GM10266 (cell line): Measurements from ENCODE around the gene PTPN22.
A peak's percentile ranks its signal among the peaks of the same experiment; 100 is the strongest.

Source experiments
- DNase-seq: peaks from one replicate; pipeline ENCODE4 v3.0.0; 2012; ENCODE audit errors: extremely low spot score
- TF ChIP-seq, protein P1 (sequence below): IDR thresholded peaks from 2 replicates; pipeline ENCODE4 v1.5.1; 2012; ENCODE audit warnings: mild to moderate bottlenecking, low read depth; ENCODE audit not compliant: control insufficient read depth, insufficient read depth; ENCODE audit errors: missing control alignments

Gene PTPN22

DNA sequence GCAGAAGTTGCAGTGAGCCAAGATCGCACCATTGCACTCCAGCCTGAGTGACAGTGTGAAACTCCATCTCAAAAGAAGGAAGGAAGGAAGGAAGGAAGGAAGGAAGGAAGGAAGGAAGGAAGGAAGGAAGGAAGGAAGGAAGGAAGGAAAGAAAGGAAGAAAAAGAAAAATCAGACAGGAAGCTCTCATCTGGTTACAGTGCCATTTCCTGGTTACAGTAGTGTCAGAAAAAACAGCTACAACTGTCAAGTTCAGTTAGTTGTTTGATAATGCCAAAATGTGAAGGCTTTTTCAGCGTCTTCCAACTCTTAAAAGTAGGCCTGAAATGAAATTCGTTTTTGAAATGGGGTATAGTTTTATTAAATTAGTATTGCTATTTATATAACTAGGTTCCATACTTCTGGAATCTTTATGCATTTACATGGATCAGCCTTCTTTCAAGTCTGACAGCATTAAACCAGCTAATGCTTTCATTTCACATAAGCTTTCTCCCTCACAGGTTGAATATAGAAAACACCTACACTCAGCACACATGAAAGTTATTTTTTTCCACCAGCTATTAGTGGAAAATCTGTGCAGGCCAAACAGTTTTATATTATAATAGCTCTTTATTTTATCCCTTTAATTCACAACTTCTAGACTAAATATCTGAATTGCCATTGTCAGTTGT is 21.2 kb downstream of the PTPN22 start:
- TF ChIP-seq, protein P1, sequence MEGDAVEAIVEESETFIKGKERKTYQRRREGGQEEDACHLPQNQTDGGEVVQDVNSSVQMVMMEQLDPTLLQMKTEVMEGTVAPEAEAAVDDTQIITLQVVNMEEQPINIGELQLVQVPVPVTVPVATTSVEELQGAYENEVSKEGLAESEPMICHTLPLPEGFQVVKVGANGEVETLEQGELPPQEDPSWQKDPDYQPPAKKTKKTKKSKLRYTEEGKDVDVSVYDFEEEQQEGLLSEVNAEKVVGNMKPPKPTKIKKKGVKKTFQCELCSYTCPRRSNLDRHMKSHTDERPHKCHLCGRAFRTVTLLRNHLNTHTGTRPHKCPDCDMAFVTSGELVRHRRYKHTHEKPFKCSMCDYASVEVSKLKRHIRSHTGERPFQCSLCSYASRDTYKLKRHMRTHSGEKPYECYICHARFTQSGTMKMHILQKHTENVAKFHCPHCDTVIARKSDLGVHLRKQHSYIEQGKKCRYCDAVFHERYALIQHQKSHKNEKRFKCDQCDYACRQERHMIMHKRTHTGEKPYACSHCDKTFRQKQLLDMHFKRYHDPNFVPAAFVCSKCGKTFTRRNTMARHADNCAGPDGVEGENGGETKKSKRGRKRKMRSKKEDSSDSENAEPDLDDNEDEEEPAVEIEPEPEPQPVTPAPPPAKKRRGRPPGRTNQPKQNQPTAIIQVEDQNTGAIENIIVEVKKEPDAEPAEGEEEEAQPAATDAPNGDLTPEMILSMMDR = no peak
- no peak for DNase-seq

DNA sequence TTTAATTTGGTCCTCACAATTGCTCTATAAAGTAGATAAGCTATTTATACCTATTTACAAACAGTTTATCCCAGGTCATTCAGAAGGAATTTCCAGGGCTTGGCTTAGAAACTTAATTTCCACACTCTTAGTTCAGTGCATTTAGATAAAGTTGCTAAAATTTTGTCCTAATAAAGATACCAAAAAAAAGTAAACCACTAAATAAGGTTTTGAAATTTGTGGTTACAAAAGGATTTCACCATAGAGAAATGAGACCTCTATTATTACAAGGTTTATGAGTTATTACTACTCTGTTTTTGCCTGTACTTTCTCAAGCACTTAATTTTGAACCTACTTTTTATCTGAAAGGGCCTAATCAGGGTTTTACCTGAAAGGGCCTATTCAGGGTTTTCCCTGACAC is 22.4 kb downstream of the PTPN22 start:
- no peak for DNase-seq
- TF ChIP-seq, protein P1 = no peak

DNA sequence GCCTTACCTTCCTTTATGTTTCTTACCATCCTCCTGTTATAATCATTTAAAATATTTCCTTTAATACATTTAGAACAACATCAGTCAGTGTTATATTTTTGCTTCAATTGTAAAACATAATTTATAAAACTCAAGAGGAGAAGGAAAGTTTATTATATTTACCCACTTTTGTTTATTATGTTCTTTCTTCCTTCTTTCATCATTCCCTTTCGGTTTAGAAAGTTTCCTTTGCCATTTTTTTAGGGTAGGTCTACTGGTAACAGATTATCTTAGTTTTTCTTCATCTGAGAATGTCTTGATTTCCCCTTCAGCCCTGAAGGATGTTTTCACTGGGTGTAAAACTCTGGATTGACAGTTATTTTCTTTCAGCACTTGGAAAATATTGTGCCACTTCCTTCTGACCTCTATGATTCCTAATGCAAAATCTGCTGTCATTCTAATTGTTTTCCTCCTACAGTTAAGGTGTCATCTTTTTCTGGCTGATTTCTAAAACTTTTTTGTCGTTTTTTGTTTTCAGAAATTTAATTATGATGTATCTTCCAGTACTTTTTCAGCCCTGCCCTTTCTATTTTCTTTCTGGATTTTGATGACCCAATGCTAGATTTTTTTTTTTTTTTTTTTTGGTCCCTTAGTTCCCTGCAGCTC is 25.0 kb downstream of the PTPN22 start:
- DNase-seq = no peak
- TF ChIP-seq, protein P1 = no peak

DNA sequence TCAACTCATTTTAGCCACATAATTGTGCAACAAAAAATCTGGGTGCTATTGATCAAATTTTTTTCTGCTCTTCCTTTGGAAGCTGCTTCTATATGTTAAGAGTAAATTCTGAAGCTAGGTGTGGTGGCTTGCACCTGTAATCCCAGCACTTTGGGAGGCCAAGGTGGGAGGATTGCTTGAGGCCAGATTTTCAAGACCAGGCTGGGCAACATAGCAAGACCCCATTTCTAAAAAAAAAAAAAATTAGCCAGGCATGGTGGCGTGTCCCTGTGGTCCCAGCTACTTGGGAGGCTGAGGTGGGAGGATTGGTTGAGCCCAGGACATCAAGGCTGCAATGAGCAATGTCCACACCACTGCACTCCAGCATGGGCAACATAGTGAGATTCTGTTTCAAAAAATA is 35.0 kb downstream of the PTPN22 start:
- no peak for DNase-seq
- TF ChIP-seq, protein P1 = no peak

DNA sequence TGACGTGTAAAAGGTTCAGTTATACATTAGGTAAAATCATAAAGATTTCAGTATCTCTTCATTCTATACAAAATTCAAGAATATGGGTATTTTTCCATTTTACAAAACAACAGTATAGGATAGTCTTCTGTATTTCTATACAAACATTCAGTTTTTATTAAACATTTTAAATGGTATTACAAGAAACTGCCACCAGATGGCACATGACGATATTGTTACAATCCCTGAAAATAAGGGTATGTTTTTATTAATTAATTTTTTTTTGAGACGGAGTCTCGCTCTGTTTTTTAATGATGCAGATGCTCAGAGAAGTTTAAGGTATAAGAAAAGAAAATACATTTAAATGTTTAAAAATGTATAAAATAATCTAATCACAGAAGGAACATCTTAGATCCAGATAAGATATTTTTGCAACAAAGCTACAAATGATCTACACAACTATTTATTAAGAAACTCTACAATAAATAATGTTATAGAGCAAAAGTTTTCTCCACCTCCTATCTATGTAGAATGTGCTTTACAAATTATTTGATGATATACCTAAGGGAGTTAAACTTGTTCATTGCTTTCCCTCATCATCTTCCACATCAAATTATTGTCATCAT is 35.7 kb downstream of the PTPN22 start:
- TF ChIP-seq, protein P1 = no peak
- DNase-seq = peak; percentile 17

DNA sequence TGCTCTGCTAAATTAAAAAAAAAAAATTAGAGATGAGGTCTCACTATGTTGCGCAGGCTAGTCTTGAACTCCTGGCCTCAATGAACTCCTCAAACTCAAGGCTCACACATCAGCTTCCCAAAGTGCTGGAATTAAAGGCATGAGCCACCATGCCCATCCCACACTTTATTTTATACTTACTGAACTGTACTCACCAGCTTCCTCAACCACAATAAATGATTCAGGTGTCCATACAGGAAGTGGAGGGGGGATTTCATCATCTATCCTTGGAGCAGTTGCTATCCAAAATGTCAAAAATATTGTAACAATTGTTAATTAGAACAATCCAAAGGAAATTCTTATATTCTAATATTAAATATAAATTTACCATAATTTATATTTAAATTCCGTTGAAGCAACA is 36.8 kb downstream of the PTPN22 start:
- no peak for DNase-seq
- TF ChIP-seq, protein P1 = no peak

DNA sequence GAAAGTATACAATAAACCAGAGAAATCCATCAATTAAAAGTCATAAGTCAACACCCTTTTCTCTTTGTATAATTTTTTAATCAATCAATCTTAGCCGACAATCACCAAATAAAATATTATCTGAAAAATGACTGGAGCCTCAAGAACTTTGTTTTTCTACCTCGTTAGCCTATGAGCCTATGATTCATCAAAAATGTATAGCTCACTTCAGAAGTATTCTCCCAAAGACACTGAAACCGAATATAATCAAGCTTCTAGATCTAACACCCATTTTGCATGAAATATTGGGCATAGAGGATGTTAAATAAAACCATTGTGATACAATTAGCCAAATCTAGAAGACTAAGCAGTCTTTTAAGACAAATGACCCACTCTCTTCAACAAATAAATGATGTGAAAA is 41.5 kb downstream of the PTPN22 start:
- TF ChIP-seq, protein P1 = no peak
- no peak for DNase-seq
